ENCODE measurements around the gene HCAR3.
"Not testable (repeated sequence)": the region's sequence is repeated elsewhere in the genome, so short reads cannot be mapped to it uniquely, and the experiment has no call there.

DNA sequence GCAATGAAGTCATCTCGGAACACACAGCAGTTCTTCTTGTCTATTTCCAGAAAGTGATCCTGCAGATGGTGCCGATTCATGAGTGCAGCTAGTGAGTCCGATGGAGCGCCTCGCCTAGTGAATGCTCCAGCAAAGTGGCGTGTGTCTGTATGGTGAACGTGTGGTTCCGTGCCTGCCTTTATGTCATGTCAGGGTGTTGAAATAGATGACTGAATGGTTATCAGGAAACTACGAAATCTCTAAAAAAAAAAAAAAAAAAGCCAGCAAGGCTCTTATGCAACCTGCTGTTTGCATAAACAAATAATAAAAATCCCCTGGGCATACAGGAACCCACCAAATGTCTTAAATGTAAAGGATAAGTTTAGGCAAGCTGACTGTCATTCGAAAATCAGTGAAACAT is at the start of gene HCAR3:
- TF ChIP-seq, protein P1, sequence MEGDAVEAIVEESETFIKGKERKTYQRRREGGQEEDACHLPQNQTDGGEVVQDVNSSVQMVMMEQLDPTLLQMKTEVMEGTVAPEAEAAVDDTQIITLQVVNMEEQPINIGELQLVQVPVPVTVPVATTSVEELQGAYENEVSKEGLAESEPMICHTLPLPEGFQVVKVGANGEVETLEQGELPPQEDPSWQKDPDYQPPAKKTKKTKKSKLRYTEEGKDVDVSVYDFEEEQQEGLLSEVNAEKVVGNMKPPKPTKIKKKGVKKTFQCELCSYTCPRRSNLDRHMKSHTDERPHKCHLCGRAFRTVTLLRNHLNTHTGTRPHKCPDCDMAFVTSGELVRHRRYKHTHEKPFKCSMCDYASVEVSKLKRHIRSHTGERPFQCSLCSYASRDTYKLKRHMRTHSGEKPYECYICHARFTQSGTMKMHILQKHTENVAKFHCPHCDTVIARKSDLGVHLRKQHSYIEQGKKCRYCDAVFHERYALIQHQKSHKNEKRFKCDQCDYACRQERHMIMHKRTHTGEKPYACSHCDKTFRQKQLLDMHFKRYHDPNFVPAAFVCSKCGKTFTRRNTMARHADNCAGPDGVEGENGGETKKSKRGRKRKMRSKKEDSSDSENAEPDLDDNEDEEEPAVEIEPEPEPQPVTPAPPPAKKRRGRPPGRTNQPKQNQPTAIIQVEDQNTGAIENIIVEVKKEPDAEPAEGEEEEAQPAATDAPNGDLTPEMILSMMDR (IDR thresholded peaks at IDR 0.05): not testable (repeated sequence)
- not testable (repeated sequence) for TF ChIP-seq ZFX (IDR thresholded peaks at IDR 0.05; ENCODE audit: borderline replicate concordance)
